Hair follicular keratinocyte (primary cell): Measurements from ENCODE around the gene AZU1. TPM values are rescaled to one million over a fixed set of nuclear protein-coding genes. Genes with fewer than 3 reads are reported as not detected.

Experiments used
- total RNA-seq: library from RNA; depleted of rRNA; stranded (reverse); fragments of >200 nt; gene quantifications from 2 replicates; pipeline ENCODE4 v1.2.3, GENCODE V29; 2015

Gene AZU1
- not detected in 2 replicates for total RNA-seq

DNA sequence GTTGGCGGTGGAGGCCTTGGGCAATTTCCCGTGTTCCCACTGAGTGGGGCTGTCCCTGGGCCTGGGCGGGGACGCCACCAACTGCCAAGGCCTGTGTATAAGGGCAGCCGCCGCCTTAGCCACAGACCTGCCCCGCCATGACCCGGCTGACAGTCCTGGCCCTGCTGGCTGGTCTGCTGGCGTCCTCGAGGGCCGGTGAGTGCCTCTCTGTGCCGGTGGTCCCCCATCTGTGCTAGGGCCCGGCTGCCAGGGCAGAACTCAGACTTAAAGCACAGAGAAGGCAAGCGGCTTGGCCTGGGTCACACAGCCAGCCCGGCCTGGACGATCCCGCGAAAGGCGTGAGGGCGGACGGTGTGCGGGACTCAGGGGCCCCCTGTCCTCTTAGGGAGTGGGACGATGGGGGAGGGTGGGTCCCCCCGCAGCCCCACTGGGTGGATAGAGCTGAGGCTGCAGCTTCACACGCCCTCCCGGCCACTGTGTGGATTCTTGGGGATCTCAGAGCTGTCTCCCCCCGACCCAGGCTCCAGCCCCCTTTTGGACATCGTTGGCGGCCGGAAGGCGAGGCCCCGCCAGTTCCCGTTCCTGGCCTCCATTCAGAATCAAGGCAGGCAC, at the start of gene AZU1:
Gene AZU1, plus strand, starts transcription at position 128 of the 612 bp plus-strand sequence. Its CDS starts 10 bp downstream, at position 138.

DNA sequence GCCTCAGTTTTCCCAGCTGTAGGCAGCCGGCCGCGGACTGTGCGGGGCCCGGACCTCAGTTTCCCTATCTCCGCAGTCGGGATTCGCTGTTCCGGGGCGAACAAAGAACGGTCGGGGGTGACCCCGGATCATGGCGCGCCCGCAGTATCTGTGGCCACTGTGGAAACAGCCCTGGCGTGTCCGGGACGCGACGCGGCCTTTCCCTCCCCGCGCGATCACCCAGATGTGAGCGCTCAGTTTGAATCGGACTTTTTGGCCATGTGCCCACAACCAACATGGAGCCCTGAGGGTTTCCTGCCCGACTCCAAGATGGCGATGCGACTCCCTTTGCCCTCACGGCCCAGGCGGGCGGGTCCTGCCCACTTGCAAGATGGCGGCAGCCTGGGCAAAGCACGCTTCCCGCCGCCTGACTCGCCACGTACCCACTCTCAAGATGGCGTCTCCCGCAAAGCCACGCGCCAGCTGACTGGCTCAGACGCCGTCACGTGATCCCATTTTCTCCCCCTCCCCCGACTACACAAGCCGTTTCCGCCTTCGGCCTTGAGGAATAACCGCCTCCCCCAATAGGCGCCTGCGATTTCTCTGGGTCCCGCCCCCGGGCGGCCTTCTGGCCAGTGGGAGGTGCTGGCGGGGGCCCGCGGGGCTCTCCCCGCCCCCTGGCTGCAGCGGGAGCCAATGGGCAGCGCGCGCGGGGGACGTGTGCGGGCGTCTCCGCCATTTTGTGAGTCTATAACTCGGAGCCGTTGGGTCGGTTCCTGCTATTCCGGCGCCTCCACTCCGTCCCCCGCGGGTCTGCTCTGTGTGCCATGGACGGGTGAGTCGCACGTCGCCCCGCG, 30.7 kb upstream of the AZU1 start, which contains the start of gene PTBP1:
Gene PTBP1, plus strand, starts transcription at position 761 of the 836 bp plus-strand sequence. Its CDS starts 46 bp downstream, at position 807.

GRCh38 chr19:821825-822503, 5.7 kb upstream of the AZU1 start, which contains the start of gene PLPPR3:
Gene PLPPR3 (minus strand): TSS chr19:821955. CDS start chr19:821559, 396 bp downstream.

GRCh38 chr19:840519-841206, 13.0 kb downstream of the AZU1 start, which contains the start of gene PRTN3:
Gene PRTN3 (plus strand): TSS chr19:840999. CDS start chr19:841009, 10 bp downstream.

GRCh38 chr19:852136-853013, 24.7 kb downstream of the AZU1 start, which contains the start of gene ELANE:
Gene ELANE (plus strand): TSS chr19:852303. CDS start chr19:852329, 26 bp downstream.

DNA sequence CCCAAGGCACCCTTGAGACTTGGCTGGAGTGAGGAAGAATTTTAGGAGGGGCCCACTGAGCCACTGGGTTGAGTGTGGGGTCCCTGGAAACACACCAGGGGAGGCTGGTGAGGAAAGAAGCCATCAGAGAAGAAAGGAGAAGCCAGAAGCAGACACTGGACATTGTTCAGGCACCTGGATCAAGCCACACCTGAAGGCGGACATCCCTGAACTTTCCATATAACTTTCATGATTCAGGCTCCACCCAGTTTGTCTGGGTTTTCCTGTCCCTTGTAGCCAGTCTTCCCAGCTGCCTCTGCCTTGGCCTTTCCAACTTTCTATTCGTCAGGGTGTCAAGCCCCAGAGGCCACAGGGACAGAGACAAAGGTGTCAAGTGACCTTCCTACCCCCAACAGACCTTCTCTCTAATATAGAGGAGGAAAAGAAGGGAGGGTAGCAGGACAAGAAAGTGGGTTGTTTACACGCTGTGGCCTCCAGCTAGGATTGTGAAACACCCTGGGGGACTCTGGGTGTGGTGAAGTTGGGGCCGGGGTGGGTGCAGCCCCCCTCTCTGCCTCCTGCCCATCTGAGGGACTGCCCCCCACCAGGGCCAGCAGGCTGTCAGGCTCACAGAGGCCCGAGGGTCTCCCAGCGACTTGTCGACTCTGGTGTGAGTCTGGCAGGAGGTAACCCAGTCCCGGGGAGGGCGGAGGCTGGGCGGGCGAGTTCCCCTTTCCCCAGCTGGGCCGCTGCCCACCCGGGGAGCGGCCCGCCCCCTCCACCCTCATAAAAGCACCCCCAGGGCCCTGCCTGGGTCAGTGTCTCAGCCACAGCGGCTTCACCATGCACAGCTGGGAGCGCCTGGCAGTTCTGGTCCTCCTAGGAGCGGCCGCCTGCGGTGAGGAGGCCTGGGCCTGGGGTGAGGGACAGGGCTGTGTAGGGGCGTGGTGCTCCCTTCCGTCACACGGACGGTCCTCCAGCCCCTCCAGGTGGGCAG, 31.5 kb downstream of the AZU1 start, which contains the start of gene CFD:
Gene CFD, plus strand, starts transcription at position 797 of the 976 bp plus-strand sequence. Its CDS starts 26 bp downstream, at position 823.

Other genes with a start within 250 kb of the AZU1 start
- 0.08 TPM in 1 of 2 replicates, not detected in the other for gene HCN2, start 238.0 kb upstream of the AZU1 start, total RNA-seq
- 26.4 and 36.2 TPM in 2 replicates for gene POLRMT, start 194.3 kb upstream of the AZU1 start, total RNA-seq
- not detected in 2 replicates for gene FGF22, start 188.0 kb upstream of the AZU1 start, total RNA-seq
- 126 and 152 TPM in 2 replicates for gene RNF126, start 164.6 kb upstream of the AZU1 start, total RNA-seq
- 259 and 303 TPM in 2 replicates for gene FSTL3, start 151.4 kb upstream of the AZU1 start, total RNA-seq
- not detected in 2 replicates for gene PRSS57, start 132.4 kb upstream of the AZU1 start, total RNA-seq
- gene PALM, start 118.9 kb upstream of the AZU1 start, total RNA-seq: 0.11 TPM in 1 of 2 replicates, not detected in the other
- 7.2 and 12.6 TPM in 2 replicates for gene MISP, start 76.7 kb upstream of the AZU1 start, total RNA-seq
- gene PTBP1, start 30.4 kb upstream of the AZU1 start, total RNA-seq: 216 and 283 TPM in 2 replicates
- gene PLPPR3, start 5.9 kb upstream of the AZU1 start, total RNA-seq: 0.27 TPM in 1 of 2 replicates, not detected in the other
- not detected in 2 replicates for gene PRTN3, start 13.2 kb downstream of the AZU1 start, total RNA-seq
- not detected in 2 replicates for gene ELANE, start 24.5 kb downstream of the AZU1 start, total RNA-seq
- 0.55 TPM in 1 of 2 replicates, not detected in the other for gene CFD, start 31.8 kb downstream of the AZU1 start, total RNA-seq
- 33.8 and 34.7 TPM in 2 replicates for gene MED16, start 65.3 kb downstream of the AZU1 start, total RNA-seq
- gene RNU6-9, start 65.6 kb downstream of the AZU1 start, total RNA-seq: not detected in 2 replicates
- gene R3HDM4, start 85.4 kb downstream of the AZU1 start, total RNA-seq: 60.8 and 91.1 TPM in 2 replicates
- not detected in 2 replicates for gene KISS1R, start 89.5 kb downstream of the AZU1 start, total RNA-seq
- gene ARID3A, start 98.2 kb downstream of the AZU1 start, total RNA-seq: 4.5 and 4.8 TPM in 2 replicates
- gene WDR18, start 156.5 kb downstream of the AZU1 start, total RNA-seq: 68.2 and 87.6 TPM in 2 replicates
- 0.95 and 2.3 TPM in 2 replicates for gene GRIN3B, start 172.6 kb downstream of the AZU1 start, total RNA-seq
- gene TMEM259, start 193.3 kb downstream of the AZU1 start, total RNA-seq: 142 and 147 TPM in 2 replicates
- gene RNU6-2, start 193.7 kb downstream of the AZU1 start, total RNA-seq: not detected in 2 replicates
- gene CNN2, start 198.8 kb downstream of the AZU1 start, total RNA-seq: 239 and 254 TPM in 2 replicates
- 14.0 and 24.3 TPM in 2 replicates for gene ABCA7, start 212.3 kb downstream of the AZU1 start, total RNA-seq
- gene ARHGAP45, start 239.3 kb downstream of the AZU1 start, total RNA-seq: 3.2 and 5.4 TPM in 2 replicates